HS-27A (cell line): ENCODE results near the gene SLC16A8.
"Not testable (repeated sequence)": the region's sequence is repeated elsewhere in the genome, so short reads cannot be mapped to it uniquely, and the experiment has no call there.

Experiments
- DNase-seq: peaks from one replicate; pipeline ENCODE4 v3.0.0-alpha.2; 2012; ENCODE audit warnings: low read depth, missing footprints

Gene SLC16A8

GRCh38 chr22:38043151-38044039 lies 40.6 kb downstream of the SLC16A8 start:
- DNase-seq, result no peak

GRCh38 chr22:38042488-38042790 lies 41.5 kb downstream of the SLC16A8 start:
- no peak for DNase-seq

- DNase-seq, result no peak
Measured at GRCh38 chr22:38041760-38042487, 42.1 kb downstream of the SLC16A8 start.

- no peak for DNase-seq
Measured at GRCh38 chr22:38040953-38041759, 42.8 kb downstream of the SLC16A8 start.

GRCh38 chr22:38038890-38039812 lies 44.8 kb downstream of the SLC16A8 start:
- DNase-seq, result no peak

GRCh38 chr22:38038426-38038825 lies 45.6 kb downstream of the SLC16A8 start:
- no peak for DNase-seq

- not testable (repeated sequence) for DNase-seq
Measured at GRCh38 chr22:38037367-38038150, 46.4 kb downstream of the SLC16A8 start.

GRCh38 chr22:38036392-38037062 lies 47.5 kb downstream of the SLC16A8 start:
- DNase-seq, result no peak

- no peak for DNase-seq
Measured at GRCh38 chr22:38035530-38035885, 48.5 kb downstream of the SLC16A8 start.

- DNase-seq, result no peak
Measured at GRCh38 chr22:38034884-38035529, 49.0 kb downstream of the SLC16A8 start.

- peak; percentile 38 for DNase-seq
Measured at GRCh38 chr22:38034278-38034882, 49.6 kb downstream of the SLC16A8 start.

GRCh38 chr22:38033522-38034277 lies 50.3 kb downstream of the SLC16A8 start:
- no peak for DNase-seq

- DNase-seq, result no peak
Measured at GRCh38 chr22:38032681-38033521, 51.1 kb downstream of the SLC16A8 start.

GRCh38 chr22:38031491-38031890 lies 52.5 kb downstream of the SLC16A8 start:
- DNase-seq, result no peak

GRCh38 chr22:38030311-38031133 lies 53.5 kb downstream of the SLC16A8 start:
- no peak for DNase-seq

GRCh38 chr22:38029901-38030300 lies 54.1 kb downstream of the SLC16A8 start:
- DNase-seq, result no peak

GRCh38 chr22:38029370-38029769 lies 54.6 kb downstream of the SLC16A8 start:
- no peak for DNase-seq
